ENCODE data around the gene KLRF1.

The KLRF1 gene

GRCh38 chr12:9827209-9827888 lies at the start of gene KLRF1:
Gene KLRF1, plus strand, starts transcription at chr12:9827481. Its CDS starts 64 bp downstream, at chr12:9827545.
- Histone ChIP-seq H3F3A (ENCODE audit: insufficient read depth, low read length) (no peaks in the 10 kb centered on the region), H3K9me2 (ENCODE audit: low read depth, low read length) (no peaks in the 10 kb centered on the region), H3K36me3 (ENCODE audit: insufficient read depth, low read length) (no peaks in the 10 kb centered on the region), H3K79me2 (ENCODE audit: insufficient read depth, low read length) (no peaks in the 10 kb centered on the region), H3K9me3 (ENCODE audit: low read length) (no peaks in the 10 kb centered on the region), H3K27ac (ENCODE audit: low read depth, low read length, poor library complexity, severe bottlenecking) (no peak within 1 kb of the TSS), H3K4me2 (ENCODE audit: low read length) (no peak within 1 kb of the TSS), H3K4me1 (ENCODE audit: insufficient read depth, low read length, severe bottlenecking) (no peaks in the 10 kb centered on the region), H3K9ac (ENCODE audit: low read length) (no peak within 1 kb of the TSS), H3K4me3 (ENCODE audit: low read depth, low read length, poor library complexity, severe bottlenecking) (no peak within 1 kb of the TSS), H2AFZ (ENCODE audit: low read length) (no peak within 1 kb of the TSS), H3K27me3 (ENCODE audit: insufficient read depth, low read length) (no peaks in the 10 kb centered on the region; the same call in none of the 2 replicates), H4K20me1 (ENCODE audit: insufficient read depth, low read length) (no peaks in the 10 kb centered on the region)
- TF ChIP-seq CTCF (IDR thresholded peaks at IDR 0.05; ENCODE audit: low read length) (no peak), EZH2 (IDR thresholded peaks at IDR 0.05; ENCODE audit: borderline replicate concordance, low read length) (no peak)

- no peak for TF ChIP-seq EZH2 (IDR thresholded peaks at IDR 0.05; ENCODE audit: borderline replicate concordance, low read length)
- no peak for TF ChIP-seq CTCF (IDR thresholded peaks at IDR 0.05; ENCODE audit: low read length)
- Histone ChIP-seq H3K27ac (ENCODE audit: low read depth, low read length, poor library complexity, severe bottlenecking) (no peak overlapping the region), H3K4me1 (ENCODE audit: insufficient read depth, low read length, severe bottlenecking) (no peaks in the 10 kb centered on the region)
These were observed 48.1 kb upstream of the KLRF1 start for GRCh38 chr12:9779209-9779608.

DNA sequence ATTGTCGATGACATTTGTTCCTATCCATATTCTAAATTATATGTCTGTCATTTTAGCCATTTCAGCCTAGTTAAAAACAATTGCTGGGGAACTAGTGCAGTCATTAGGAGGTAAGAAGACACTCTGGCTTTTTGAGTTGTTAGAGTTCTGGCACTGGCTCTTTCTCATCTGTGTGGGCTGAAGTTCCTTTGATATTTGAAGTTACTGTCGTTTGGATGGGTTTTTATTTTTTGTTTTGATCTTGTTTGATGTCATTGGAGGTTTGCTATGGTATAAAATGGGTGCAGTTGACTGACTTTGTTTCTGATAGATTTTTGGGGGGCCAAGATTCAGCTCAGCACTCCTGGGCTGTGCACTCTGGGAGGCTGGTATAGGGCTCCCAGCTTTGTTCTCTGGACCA lies 45.9 kb upstream of the KLRF1 start:
- H3K27me3 ChIP-seq (ENCODE audit: insufficient read depth, low read length), result no peaks in the 10 kb centered on the region
- no peak overlapping the region for H2AFZ ChIP-seq (ENCODE audit: low read length)
- no peaks in the 10 kb centered on the region for H3K4me1 ChIP-seq (ENCODE audit: insufficient read depth, low read length, severe bottlenecking)
- H3K79me2 ChIP-seq (ENCODE audit: insufficient read depth, low read length), result no peaks in the 10 kb centered on the region
- no peaks in the 10 kb centered on the region for H3F3A ChIP-seq (ENCODE audit: insufficient read depth, low read length)
- H3K9me3 ChIP-seq (ENCODE audit: low read length), result no peaks in the 10 kb centered on the region
- H4K20me1 ChIP-seq (ENCODE audit: insufficient read depth, low read length), result no peaks in the 10 kb centered on the region
- H3K9me2 ChIP-seq (ENCODE audit: low read depth, low read length), result no peaks in the 10 kb centered on the region
- H3K4me2 ChIP-seq (ENCODE audit: low read length), result no peak overlapping the region
- no peak overlapping the region for H3K4me3 ChIP-seq (ENCODE audit: low read depth, low read length, poor library complexity, severe bottlenecking)
- H3K27ac ChIP-seq (ENCODE audit: low read depth, low read length, poor library complexity, severe bottlenecking), result no peak overlapping the region
- TF ChIP-seq CTCF (IDR thresholded peaks at IDR 0.05; ENCODE audit: low read length) (no peak), EZH2 (IDR thresholded peaks at IDR 0.05; ENCODE audit: borderline replicate concordance, low read length) (no peak)
- no peak overlapping the region for H3K9ac ChIP-seq (ENCODE audit: low read length)
- no peaks in the 10 kb centered on the region for H3K36me3 ChIP-seq (ENCODE audit: insufficient read depth, low read length)

More at GRCh38 chr12:9779209-9779608, 48.1 kb upstream of the KLRF1 start:
- no peaks in the 10 kb centered on the region for H3F3A ChIP-seq (ENCODE audit: insufficient read depth, low read length)
- H3K9me2 ChIP-seq (ENCODE audit: low read depth, low read length), result no peaks in the 10 kb centered on the region
- no peak overlapping the region for H3K4me2 ChIP-seq (ENCODE audit: low read length)
- no peaks in the 10 kb centered on the region; the same call in 1 of the 2 replicates for H3K36me3 ChIP-seq (ENCODE audit: insufficient read depth, low read length)
- no peak overlapping the region for H2AFZ ChIP-seq (ENCODE audit: low read length)
- no peaks in the 10 kb centered on the region for H4K20me1 ChIP-seq (ENCODE audit: insufficient read depth, low read length)
- no peak overlapping the region for H3K9ac ChIP-seq (ENCODE audit: low read length)
- no peak overlapping the region for H3K4me3 ChIP-seq (ENCODE audit: low read depth, low read length, poor library complexity, severe bottlenecking)
- no peaks in the 10 kb centered on the region for H3K9me3 ChIP-seq (ENCODE audit: low read length)
- H3K27me3 ChIP-seq (ENCODE audit: insufficient read depth, low read length), result no peaks in the 10 kb centered on the region
- H3K79me2 ChIP-seq (ENCODE audit: insufficient read depth, low read length), result no peaks in the 10 kb centered on the region

Measured in OCI-LY1 (cell line).